ENCODE measurements around the gene GUCA2A. TPM values are rescaled to one million over a fixed set of nuclear protein-coding genes. Genes with fewer than 3 reads are reported as not detected.

GUCA2A gene
- total RNA-seq, 1 donor from 2014 or later, result not detected

- H3K4me3 Mint-ChIP-seq (ENCODE audit: unreplicated experiment), result no peak overlapping the region
- no peaks in the 10 kb centered on the region for H3K9me3 Mint-ChIP-seq (ENCODE audit: unreplicated experiment)
- peaks cover 41% of the 10 kb centered on the region for H3K4me1 Mint-ChIP-seq (ENCODE audit: unreplicated experiment)
- peaks cover 3% of the 10 kb centered on the region for H3K27me3 Mint-ChIP-seq (ENCODE audit: unreplicated experiment)
- no peak overlapping the region for H3K27ac Mint-ChIP-seq (ENCODE audit: unreplicated experiment)
- TF ChIP-seq CTCF (IDR thresholded peaks at IDR 0.05; ENCODE audit: unreplicated experiment), result no peak
- no peak for DNase-seq (ENCODE audit: low spot score)
- H3K36me3 Mint-ChIP-seq (ENCODE audit: low read depth, unreplicated experiment), result peaks cover 33% of the 10 kb centered on the region
These were observed 18.8 kb upstream of the GUCA2A start for GRCh38 chr1:42183210-42183956.

DNA sequence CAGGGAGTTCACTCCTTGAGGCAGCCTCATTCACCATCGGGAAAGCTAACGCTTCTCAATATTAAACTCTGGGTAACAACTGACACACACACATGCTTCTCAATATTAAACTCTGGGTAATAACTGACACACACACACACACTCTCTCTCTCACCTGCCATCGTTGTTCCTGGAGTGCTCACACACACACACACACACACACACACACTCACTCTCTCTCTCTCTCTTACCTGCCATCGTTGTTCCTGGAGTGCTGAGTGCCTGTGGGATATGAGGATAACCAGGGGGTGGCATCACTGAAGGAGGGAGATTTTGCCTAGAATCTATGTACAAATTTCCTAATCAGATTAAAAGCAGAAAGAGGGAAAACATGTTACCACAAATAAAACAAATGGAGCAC lies 17.1 kb upstream of the GUCA2A start:
- Mint-ChIP-seq H3K27ac (ENCODE audit: unreplicated experiment) (peak overlapping the region; percentile 38), H3K27me3 (ENCODE audit: unreplicated experiment) (peaks cover 3% of the 10 kb centered on the region), H3K4me3 (ENCODE audit: unreplicated experiment) (peak overlapping the region; percentile 17), H3K4me1 (ENCODE audit: unreplicated experiment) (peaks cover 36% of the 10 kb centered on the region), H3K36me3 (ENCODE audit: low read depth, unreplicated experiment) (peaks cover 33% of the 10 kb centered on the region), H3K9me3 (ENCODE audit: unreplicated experiment) (no peaks in the 10 kb centered on the region)
- DNase-seq (ENCODE audit: low spot score), result no peak
- no peak for TF ChIP-seq CTCF (IDR thresholded peaks at IDR 0.05; ENCODE audit: unreplicated experiment)

- Mint-ChIP-seq H3K9me3 (ENCODE audit: unreplicated experiment) (no peaks in the 10 kb centered on the region), H3K36me3 (ENCODE audit: low read depth, unreplicated experiment) (peaks cover 25% of the 10 kb centered on the region), H3K27me3 (ENCODE audit: unreplicated experiment) (no peaks in the 10 kb centered on the region), H3K27ac (ENCODE audit: unreplicated experiment) (peak overlapping the region; percentile 25), H3K4me1 (ENCODE audit: unreplicated experiment) (peaks cover 23% of the 10 kb centered on the region), H3K4me3 (ENCODE audit: unreplicated experiment) (no peak overlapping the region)
- no peak for TF ChIP-seq CTCF (IDR thresholded peaks at IDR 0.05; ENCODE audit: unreplicated experiment)
- DNase-seq (ENCODE audit: low spot score), result no peak
These were observed 15.4 kb upstream of the GUCA2A start for GRCh38 chr1:42179900-42180329.

- no peaks in the 10 kb centered on the region for H3K9me3 Mint-ChIP-seq (ENCODE audit: unreplicated experiment)
- H3K27ac Mint-ChIP-seq (ENCODE audit: unreplicated experiment), result no peak overlapping the region
- no peak for DNase-seq (ENCODE audit: low spot score)
- H3K4me3 Mint-ChIP-seq (ENCODE audit: unreplicated experiment), result no peak overlapping the region
- peaks cover 19% of the 10 kb centered on the region for H3K36me3 Mint-ChIP-seq (ENCODE audit: low read depth, unreplicated experiment)
- H3K27me3 Mint-ChIP-seq (ENCODE audit: unreplicated experiment), result no peaks in the 10 kb centered on the region
- peaks cover 17% of the 10 kb centered on the region for H3K4me1 Mint-ChIP-seq (ENCODE audit: unreplicated experiment)
- TF ChIP-seq CTCF (IDR thresholded peaks at IDR 0.05; ENCODE audit: unreplicated experiment), result no peak
These were observed 14.7 kb upstream of the GUCA2A start for GRCh38 chr1:42179275-42179674.

GRCh38 chr1:42178249-42178648 lies 13.7 kb upstream of the GUCA2A start:
- Mint-ChIP-seq H3K4me1 (ENCODE audit: unreplicated experiment) (peaks cover 11% of the 10 kb centered on the region), H3K27ac (ENCODE audit: unreplicated experiment) (no peak overlapping the region), H3K36me3 (ENCODE audit: low read depth, unreplicated experiment) (peaks cover 17% of the 10 kb centered on the region), H3K4me3 (ENCODE audit: unreplicated experiment) (no peak overlapping the region), H3K9me3 (ENCODE audit: unreplicated experiment) (no peaks in the 10 kb centered on the region), H3K27me3 (ENCODE audit: unreplicated experiment) (no peaks in the 10 kb centered on the region)
- DNase-seq (ENCODE audit: low spot score), result no peak
- no peak for TF ChIP-seq CTCF (IDR thresholded peaks at IDR 0.05; ENCODE audit: unreplicated experiment)
